Body of pancreas (tissue), 4 donors: ENCODE results near the gene APOA5. TPM values are rescaled to one million over a fixed set of nuclear protein-coding genes. Genes with fewer than 3 reads are reported as not detected.

Source experiments
- ATAC-seq: fragments of 150-250 bp; one replicate; pipeline ENCODE4 v1.9.1; 2016
- DNase-seq, 4 donors: peaks; one replicate each; pipeline ENCODE4 v3.0.0-alpha.2; 2019
- H3K27ac ChIP-seq, 4 donors: fragments of 200-600 bp; sonication (generic); 1 replicate in 3 of 4; 2 replicates in 1 of 4; pipeline versions ENCODE4 v1.5.1 to v1.6.1; 2016 to 2019; ENCODE audit warnings: mild to moderate bottlenecking in 1 of 4, mixed read lengths in 1 of 4, moderate library complexity in 1 of 4
- H3K27me3 ChIP-seq, 2 donors: fragments of 200-600 bp; sonication (generic); one replicate each; pipeline ENCODE4 v1.6.0; 2016; ENCODE audit warnings: mild to moderate bottlenecking in 1 of 2
- H3K36me3 ChIP-seq, 2 donors: fragments of 200-600 bp; sonication (generic); replicated peaks in 1 of 2; 2 replicates each; pipeline ENCODE4 v1.5.1; 2016; ENCODE audit warnings: low read depth in 2 of 2; ENCODE audit not compliant: insufficient read depth in 1 of 2
- H3K4me1 ChIP-seq: fragments of 200-600 bp; sonication (generic); one replicate; pipeline ENCODE4 v1.6.0; 2016
- H3K4me3 ChIP-seq, 2 donors: fragments of 200-600 bp; sonication (generic); 1 replicate in 1 of 2; 2 replicates in 1 of 2; pipeline ENCODE4 v1.5.1; 2016 to 2019
- H3K9me3 ChIP-seq, 3 donors: fragments of 200-600 bp; sonication (generic); 1 replicate in 2 of 3; 2 replicates in 1 of 3; pipeline ENCODE4 v1.5.1; 2016
- POLR2A ChIP-seq, 3 donors: fragments of 450-650 bp; IDR thresholded peaks; one replicate each; pipeline ENCODE4 v1.6.1; 2016; ENCODE audit warnings: antibody characterized with exemption in 3 of 3, mild to moderate bottlenecking in 2 of 3
- WGBS, 2 donors: methylation state at CpG; one replicate each; pipeline ENCODE4 v1.1.5; 2017; 5-methylcytosine and 5-hydroxymethylcytosine counted together
- intact Hi-C: fragments of 100-400 bp; cut with DNase I; formaldehyde crosslinking; loops from one replicate; pipeline ENCODE4 v1.15.1; 2023
- total RNA-seq, 2 donors: library from RNA; depleted of rRNA; stranded (reverse); fragments of >200 nt; gene quantifications; one replicate each; pipeline ENCODE4 v1.1.0, GENCODE V29; 2016
- TF ChIP-seq, protein P1 (sequence below), 7 experiments: fragments of 450-650 bp in 4 of 7; fragments of 200-600 bp in 3 of 7; sonication (generic) in 3 of 7; IDR thresholded peaks; one replicate each; pipeline ENCODE4 v1.5.1; 2016 to 2019; ENCODE audit warnings: antibody characterized with exemption in 7 of 7

The APOA5 gene
- total RNA-seq, 2 donors from 2014 or later: 2.6 TPM; not detected in 1

DNA sequence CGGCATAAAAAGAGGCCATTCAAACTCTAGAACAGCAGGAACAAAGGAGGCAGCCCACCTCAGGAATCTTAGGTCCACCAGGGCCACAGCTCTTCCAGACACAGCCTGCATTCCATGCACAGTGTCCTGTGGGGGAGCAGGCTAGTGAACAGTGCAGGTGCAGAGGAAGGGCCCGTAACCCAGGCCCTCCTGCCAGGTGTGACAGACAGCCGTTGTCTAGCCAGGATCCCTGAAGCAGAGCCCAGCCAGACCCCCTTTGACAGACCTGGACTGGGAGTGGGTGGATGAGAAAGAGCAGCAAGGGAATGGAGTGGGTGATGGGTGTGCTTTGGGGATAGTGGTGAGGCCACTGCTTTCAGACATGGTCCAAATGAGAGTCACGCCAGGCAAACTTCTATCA lies 2.7 kb downstream of the APOA5 start:
- no peaks in the 10 kb centered on the region for H3K9me3 ChIP-seq
- peaks cover 48% of the 10 kb centered on the region for H3K4me1 ChIP-seq
- DNase-seq: no peak
- peaks cover 0 to 13% of the 10 kb centered on the region in 2 donors for H3K36me3 ChIP-seq
- intact Hi-C loops: no loop called here
- WGBS, 2 donors: 70 to 73% methylated on average over 4 of the region's 4 CpGs
- no peak for TF ChIP-seq POLR2A (IDR thresholded peaks at IDR 0.05)
- TF ChIP-seq, protein P1, sequence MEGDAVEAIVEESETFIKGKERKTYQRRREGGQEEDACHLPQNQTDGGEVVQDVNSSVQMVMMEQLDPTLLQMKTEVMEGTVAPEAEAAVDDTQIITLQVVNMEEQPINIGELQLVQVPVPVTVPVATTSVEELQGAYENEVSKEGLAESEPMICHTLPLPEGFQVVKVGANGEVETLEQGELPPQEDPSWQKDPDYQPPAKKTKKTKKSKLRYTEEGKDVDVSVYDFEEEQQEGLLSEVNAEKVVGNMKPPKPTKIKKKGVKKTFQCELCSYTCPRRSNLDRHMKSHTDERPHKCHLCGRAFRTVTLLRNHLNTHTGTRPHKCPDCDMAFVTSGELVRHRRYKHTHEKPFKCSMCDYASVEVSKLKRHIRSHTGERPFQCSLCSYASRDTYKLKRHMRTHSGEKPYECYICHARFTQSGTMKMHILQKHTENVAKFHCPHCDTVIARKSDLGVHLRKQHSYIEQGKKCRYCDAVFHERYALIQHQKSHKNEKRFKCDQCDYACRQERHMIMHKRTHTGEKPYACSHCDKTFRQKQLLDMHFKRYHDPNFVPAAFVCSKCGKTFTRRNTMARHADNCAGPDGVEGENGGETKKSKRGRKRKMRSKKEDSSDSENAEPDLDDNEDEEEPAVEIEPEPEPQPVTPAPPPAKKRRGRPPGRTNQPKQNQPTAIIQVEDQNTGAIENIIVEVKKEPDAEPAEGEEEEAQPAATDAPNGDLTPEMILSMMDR (IDR thresholded peaks at IDR 0.05): no peak
- no peak overlapping the region for H3K4me3 ChIP-seq
- H3K27ac ChIP-seq: no peak overlapping the region
- no peak for ATAC-seq
- H3K27me3 ChIP-seq: no peaks in the 10 kb centered on the region

DNA sequence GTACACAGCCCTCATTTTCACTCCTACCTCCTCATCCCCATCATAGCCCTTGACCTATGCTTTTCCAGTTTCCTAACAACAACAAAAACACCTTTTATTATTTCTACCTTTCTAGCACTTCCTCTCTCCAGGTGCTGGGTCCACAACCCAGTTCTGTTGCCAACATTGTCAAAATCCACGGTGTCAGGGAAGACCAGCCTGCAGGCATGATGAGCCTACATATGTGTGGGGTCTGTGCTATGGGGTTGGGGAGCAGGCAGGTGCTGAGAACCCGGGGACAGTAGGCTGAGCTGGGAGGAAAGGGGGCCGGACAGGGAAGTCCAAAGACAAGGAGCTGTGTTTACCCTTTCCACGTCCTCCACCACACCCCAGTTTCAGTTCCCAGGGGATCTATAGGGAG lies 3.1 kb downstream of the APOA5 start:
- intact Hi-C loops: no loop called here
- H3K27me3 ChIP-seq: no peaks in the 10 kb centered on the region
- H3K4me3 ChIP-seq: no peak overlapping the region
- ATAC-seq (no peak), DNase-seq (no peak)
- peaks cover 48% of the 10 kb centered on the region for H3K4me1 ChIP-seq
- peaks cover 0 to 13% of the 10 kb centered on the region in 2 donors for H3K36me3 ChIP-seq
- no peaks in the 10 kb centered on the region for H3K9me3 ChIP-seq
- 48 to 53% methylated on average over 4 of the region's 4 CpGs for WGBS, 2 donors
- no peak for TF ChIP-seq POLR2A (IDR thresholded peaks at IDR 0.05)
- TF ChIP-seq, protein P1 (IDR thresholded peaks at IDR 0.05): no peak
- H3K27ac ChIP-seq: peak overlapping the region; percentile 59 to 86 (median 76)

DNA sequence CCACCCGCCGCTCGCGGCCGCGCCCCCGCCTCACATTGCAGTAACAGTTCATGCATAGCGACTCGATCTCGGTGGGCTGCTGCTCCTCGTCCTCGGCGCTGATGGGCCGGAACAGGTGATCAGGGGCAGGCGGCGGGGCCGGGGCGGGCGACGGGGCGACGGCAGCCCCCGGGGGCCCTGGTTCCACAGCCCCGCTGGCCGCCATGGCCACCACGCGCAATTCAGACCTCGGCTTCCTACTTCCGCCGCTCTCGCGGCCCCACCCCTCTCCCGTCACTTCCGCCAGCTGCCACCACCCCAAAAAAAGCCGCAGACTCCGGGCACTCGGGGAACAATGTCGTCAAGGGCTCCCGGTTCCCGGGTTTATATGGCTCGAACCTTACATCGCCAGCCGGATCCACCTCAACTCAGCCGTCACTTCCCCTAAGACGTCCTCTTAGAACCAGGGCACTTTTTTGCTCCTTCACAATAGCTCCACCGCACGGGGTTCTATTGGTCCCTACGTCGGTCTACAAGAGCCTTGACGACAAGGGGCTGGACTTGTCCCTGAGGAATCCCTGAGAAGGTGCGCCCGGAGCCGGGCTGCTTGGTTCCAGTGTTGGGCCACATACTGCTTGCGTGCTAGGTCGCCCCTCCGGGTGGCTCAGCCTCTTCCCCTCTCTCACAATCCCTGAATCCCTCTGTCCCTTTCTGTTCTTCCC lies 3.7 kb downstream of the APOA5 start, which contains the start of gene ZPR1:
Gene ZPR1, minus strand, starts transcription at position 238 of the 701 bp plus-strand sequence. Its CDS starts 33 bp downstream, at position 205.
- TF ChIP-seq, protein P1 (IDR thresholded peaks at IDR 0.05): no peak
- peak; percentile 45 to 81 (median 77) for TF ChIP-seq POLR2A (IDR thresholded peaks at IDR 0.05)
- no peaks in the 10 kb centered on the region for H3K27me3 ChIP-seq
- intact Hi-C loops: no loop called here
- no peaks in the 10 kb centered on the region for H3K9me3 ChIP-seq
- peak within 1 kb of the TSS; percentile 99 for H3K4me3 ChIP-seq
- peaks cover 45% of the 10 kb centered on the region for H3K4me1 ChIP-seq
- DNase-seq: peak; percentile 80 to 83 (median 82)
- peak; percentile 86 for ATAC-seq
- peaks cover 0 to 13% of the 10 kb centered on the region in 2 donors for H3K36me3 ChIP-seq
- WGBS, 2 donors: 1% methylated on average over 17 to 56 of the region's 56 CpGs
- peak within 1 kb of the TSS; percentile 59 to 86 (median 76) for H3K27ac ChIP-seq

DNA sequence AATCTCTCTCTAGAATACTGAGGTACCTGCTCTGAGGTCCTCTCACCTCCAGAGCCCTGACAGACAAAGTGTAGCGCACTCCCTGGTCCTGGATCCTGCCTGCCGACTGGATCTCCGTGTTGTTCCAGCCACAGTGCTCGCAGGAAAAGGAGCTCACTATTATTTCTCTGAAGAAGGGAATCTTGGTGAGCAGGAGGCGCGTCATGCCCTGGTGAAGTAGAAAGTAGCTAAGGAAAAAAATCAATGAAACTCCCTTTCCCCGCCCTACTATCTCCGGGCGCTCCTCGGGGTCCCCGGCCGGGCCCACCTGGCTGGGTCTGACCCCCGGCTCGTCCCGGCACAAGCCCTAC lies 4.3 kb downstream of the APOA5 start:
- H3K27ac ChIP-seq: peak overlapping the region; percentile 59 to 86 (median 76)
- H3K4me3 ChIP-seq: peak overlapping the region; percentile 99
- peaks cover 40% of the 10 kb centered on the region for H3K4me1 ChIP-seq
- DNase-seq (no peak), ATAC-seq (peak; percentile 2)
- TF ChIP-seq, protein P1 (IDR thresholded peaks at IDR 0.05): no peak
- TF ChIP-seq POLR2A (IDR thresholded peaks at IDR 0.05): no peak
- intact Hi-C loops: no loop called here
- H3K36me3 ChIP-seq: peaks cover 0 to 18% of the 10 kb centered on the region in 2 donors
- no peaks in the 10 kb centered on the region for H3K9me3 ChIP-seq
- 0 to 2% methylated on average over 12 to 15 of the region's 15 CpGs for WGBS, 2 donors
- H3K27me3 ChIP-seq: no peaks in the 10 kb centered on the region

DNA sequence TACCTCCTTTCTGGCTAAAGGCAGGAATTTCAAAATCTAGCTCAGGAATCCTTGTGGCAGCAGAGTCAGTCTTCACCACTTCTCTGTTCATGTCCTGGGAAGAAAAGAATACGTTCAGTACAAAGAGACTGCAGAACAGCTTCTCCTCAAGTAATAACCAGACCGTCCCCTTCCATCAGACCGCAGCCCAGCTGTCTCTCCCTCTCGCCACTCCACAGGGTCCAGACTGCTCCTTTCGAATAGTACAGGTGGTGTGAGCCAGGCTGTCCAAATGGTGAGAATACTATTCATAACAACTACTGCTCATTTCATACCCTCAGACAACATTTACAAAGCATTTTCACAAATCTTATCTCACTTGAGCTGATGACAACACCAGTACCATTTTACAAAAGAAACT lies 4.7 kb downstream of the APOA5 start:
- Histone ChIP-seq H3K9me3 (no peaks in the 10 kb centered on the region), H3K27ac (no peak overlapping the region), H3K4me3 (peak overlapping the region; percentile 99), H3K27me3 (no peaks in the 10 kb centered on the region), H3K4me1 (peaks cover 35% of the 10 kb centered on the region), H3K36me3 (peaks cover 0 to 21% of the 10 kb centered on the region in 2 donors)
- 50 to 58% methylated on average over 5 of the region's 5 CpGs for WGBS, 2 donors
- intact Hi-C loops: no loop called here
- TF ChIP-seq, protein P1 (IDR thresholded peaks at IDR 0.05): no peak
- no peak for TF ChIP-seq POLR2A (IDR thresholded peaks at IDR 0.05)
- DNase-seq (no peak), ATAC-seq (no peak)
